ENCODE results near the gene SOX12. TPM values are rescaled to one million over a fixed set of nuclear protein-coding genes. Genes with fewer than 3 reads are reported as not detected.
A peak's percentile ranks its signal among the peaks of the same experiment; 100 is the strongest.

The SOX12 gene
- 10.2 and 13.1 TPM in 2 replicates for total RNA-seq

DNA sequence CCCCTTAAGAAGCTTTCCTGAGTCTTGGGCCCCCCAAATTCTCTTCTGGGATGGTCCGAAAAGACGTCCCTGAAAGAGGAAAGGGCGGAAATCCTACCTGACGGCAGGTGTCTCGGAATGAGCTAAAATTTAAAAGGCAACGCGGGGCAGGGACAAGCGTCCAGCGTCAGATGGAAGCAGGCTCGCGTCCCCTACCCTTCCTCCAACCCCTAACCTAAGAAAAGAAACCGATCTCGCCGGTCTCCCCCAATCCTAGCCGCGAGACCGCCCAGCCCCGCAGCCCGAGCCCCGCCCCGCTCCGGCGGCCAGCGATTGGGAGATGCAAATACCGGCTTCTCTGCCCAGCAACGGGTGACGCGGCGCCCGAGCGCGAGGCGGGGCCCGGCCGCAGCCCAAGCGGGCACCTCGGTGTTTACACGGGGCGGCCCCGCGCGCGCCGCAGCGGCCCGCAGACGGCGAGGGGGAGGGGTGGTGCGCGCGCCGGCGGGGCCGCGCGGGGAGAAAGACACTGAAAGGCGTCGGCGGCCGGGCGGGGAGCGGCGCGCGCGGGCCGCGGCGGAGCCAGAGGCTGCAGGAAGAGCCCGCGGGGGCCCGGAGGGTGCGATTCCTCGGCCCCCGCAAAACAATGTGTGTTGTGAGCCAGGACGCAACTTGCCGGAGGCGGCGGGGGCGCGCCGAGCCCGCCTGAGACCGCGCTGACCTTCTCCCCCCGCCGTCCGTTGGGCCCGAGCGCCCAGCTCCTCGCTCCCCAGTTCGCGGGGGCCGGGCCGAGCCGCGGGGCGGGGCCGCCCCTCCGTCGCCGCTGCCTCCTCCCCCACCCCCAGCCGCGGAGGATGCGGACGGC lies at the start of gene SOX12:
Gene SOX12, plus strand, starts transcription at position 508 of the 844 bp plus-strand sequence. CDS start 373 bp downstream, outside the sequence.
- DNase-seq (ENCODE audit: low read depth): no peak
- H3K4me3 ChIP-seq (ENCODE audit: low read depth, low read length): peak within 1 kb of the TSS; percentile 91
- TF ChIP-seq, protein P1, sequence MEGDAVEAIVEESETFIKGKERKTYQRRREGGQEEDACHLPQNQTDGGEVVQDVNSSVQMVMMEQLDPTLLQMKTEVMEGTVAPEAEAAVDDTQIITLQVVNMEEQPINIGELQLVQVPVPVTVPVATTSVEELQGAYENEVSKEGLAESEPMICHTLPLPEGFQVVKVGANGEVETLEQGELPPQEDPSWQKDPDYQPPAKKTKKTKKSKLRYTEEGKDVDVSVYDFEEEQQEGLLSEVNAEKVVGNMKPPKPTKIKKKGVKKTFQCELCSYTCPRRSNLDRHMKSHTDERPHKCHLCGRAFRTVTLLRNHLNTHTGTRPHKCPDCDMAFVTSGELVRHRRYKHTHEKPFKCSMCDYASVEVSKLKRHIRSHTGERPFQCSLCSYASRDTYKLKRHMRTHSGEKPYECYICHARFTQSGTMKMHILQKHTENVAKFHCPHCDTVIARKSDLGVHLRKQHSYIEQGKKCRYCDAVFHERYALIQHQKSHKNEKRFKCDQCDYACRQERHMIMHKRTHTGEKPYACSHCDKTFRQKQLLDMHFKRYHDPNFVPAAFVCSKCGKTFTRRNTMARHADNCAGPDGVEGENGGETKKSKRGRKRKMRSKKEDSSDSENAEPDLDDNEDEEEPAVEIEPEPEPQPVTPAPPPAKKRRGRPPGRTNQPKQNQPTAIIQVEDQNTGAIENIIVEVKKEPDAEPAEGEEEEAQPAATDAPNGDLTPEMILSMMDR (IDR thresholded peaks at IDR 0.05; ENCODE audit: insufficient read depth, low read length, poor library complexity, severe bottlenecking): no peak

DNA sequence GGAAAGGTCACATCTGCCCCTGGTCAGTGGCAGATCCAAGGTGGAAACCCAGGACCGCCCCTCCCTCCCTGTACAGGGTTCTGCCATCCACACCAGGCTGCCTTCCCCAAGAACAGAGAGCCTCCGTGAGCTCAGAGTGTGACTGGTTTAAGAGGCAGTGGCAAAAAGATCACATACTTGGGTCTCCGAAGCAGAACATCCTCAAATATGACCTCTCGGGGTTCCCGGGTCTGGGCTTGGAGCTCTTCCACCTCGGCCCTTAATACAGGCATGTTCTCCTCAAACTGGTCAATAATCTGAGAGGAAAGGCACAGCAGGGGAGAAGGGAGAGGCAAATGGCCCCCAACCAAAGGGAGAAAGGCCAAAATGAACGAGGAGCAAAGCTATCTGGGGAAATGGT lies 49.6 kb upstream of the SOX12 start:
- TF ChIP-seq, protein P1 (IDR thresholded peaks at IDR 0.05; ENCODE audit: insufficient read depth, low read length, poor library complexity, severe bottlenecking): no peak
- no peak for DNase-seq (ENCODE audit: low read depth)
- Histone ChIP-seq H3K27me3 (ENCODE audit: control insufficient read depth, insufficient read depth, low read length) (no peaks in the 10 kb centered on the region), H3K4me3 (ENCODE audit: low read depth, low read length) (no peak overlapping the region), H3K36me3 (ENCODE audit: control insufficient read depth, insufficient read depth, low read length) (no peaks in the 10 kb centered on the region)

More for the DNA sequence above, at the start of gene SOX12:
- no peaks in the 10 kb centered on the region for H3K27me3 ChIP-seq (ENCODE audit: control insufficient read depth, insufficient read depth, low read length)
- no peaks in the 10 kb centered on the region for H3K36me3 ChIP-seq (ENCODE audit: control insufficient read depth, insufficient read depth, low read length)

DNA sequence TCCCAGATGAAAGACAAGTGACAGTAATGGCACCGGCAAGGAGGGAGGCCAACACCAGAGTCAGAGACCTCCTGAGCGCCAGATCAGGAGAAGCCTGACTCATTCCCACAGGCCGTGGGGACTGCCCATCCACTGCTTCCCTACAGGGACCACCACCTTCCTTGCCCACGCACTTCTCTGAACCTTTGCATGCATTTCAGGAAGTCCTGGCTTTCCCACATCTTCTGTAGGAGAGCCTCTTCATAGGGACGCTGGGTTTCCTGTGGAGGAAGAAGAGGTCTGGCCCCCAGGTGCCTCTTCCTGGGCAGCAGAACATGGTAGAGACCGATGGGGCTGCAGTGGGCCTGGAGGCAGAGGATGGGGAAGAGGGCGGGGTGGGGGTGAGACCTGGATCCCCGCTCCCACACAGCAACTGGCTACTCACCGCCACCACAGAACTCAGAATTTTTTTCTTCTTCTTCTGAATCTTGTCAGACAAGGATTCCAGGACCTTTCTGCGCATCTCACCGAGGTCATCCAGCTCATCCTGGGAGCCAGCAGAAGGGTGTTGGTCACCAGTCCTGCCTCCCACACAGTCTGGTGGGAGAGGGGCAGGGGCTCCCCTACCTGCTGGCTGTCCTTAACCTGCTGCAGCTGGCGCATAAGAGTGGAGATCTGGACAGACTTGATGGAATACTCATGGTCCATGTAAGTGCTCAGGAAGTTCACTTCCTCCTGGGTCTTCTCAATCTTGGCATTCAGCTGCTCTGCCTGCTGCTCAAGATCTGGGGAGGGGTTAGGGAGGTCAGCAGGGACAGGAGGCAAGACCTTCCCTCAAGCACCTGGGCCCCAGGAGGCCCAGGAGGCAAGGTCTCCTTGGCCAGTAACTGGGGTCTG lies 48.5 kb upstream of the SOX12 start:
- Histone ChIP-seq H3K36me3 (ENCODE audit: control insufficient read depth, insufficient read depth, low read length) (no peaks in the 10 kb centered on the region), H3K4me3 (ENCODE audit: low read depth, low read length) (no peak overlapping the region), H3K27me3 (ENCODE audit: control insufficient read depth, insufficient read depth, low read length) (no peaks in the 10 kb centered on the region)
- DNase-seq (ENCODE audit: low read depth): no peak
- TF ChIP-seq, protein P1 (IDR thresholded peaks at IDR 0.05; ENCODE audit: insufficient read depth, low read length, poor library complexity, severe bottlenecking): no peak

DNA sequence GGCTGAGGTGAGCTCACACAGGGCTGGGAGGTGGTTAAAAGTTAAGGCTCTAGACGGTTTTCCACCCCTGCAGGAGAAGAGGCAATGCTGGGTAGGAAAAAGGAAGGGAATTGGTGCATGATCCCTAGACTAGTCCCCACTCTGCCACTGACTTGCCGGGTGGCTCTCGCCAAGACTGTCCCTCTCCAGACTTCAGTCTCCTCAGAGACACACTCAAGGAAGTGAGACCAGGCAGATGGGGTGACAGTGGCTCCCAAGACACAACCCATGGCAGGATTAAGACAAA lies 47.9 kb upstream of the SOX12 start:
- no peak for DNase-seq (ENCODE audit: low read depth)
- TF ChIP-seq, protein P1 (IDR thresholded peaks at IDR 0.05; ENCODE audit: insufficient read depth, low read length, poor library complexity, severe bottlenecking): no peak
- Histone ChIP-seq H3K4me3 (ENCODE audit: low read depth, low read length) (no peak overlapping the region), H3K27me3 (ENCODE audit: control insufficient read depth, insufficient read depth, low read length) (no peaks in the 10 kb centered on the region), H3K36me3 (ENCODE audit: control insufficient read depth, insufficient read depth, low read length) (no peaks in the 10 kb centered on the region)

DNA sequence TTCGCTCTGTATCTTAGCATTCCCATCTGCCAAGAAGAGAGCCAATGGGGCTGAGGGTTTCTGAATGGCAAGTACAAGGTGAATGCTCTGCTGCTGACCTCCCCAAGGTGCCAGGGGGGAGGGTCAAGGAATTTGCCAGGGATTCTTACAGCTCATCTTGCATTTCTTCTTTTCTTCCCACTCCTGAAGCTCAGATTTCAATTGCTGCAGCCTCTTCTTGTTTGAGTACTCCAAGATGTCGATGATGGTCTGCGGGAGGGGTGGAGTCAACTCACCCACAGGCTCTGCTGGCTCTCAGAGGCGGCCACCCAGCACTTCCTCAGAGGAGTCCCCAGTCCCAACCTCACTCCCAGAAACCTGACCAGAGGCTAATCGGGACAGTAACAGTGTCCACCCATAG lies 47.2 kb upstream of the SOX12 start:
- no peak for DNase-seq (ENCODE audit: low read depth)
- no peaks in the 10 kb centered on the region for H3K36me3 ChIP-seq (ENCODE audit: control insufficient read depth, insufficient read depth, low read length)
- H3K4me3 ChIP-seq (ENCODE audit: low read depth, low read length): no peak overlapping the region
- TF ChIP-seq, protein P1 (IDR thresholded peaks at IDR 0.05; ENCODE audit: insufficient read depth, low read length, poor library complexity, severe bottlenecking): no peak
- H3K27me3 ChIP-seq (ENCODE audit: control insufficient read depth, insufficient read depth, low read length): no peaks in the 10 kb centered on the region

Data from kidney epithelial cell (primary cell).